Measurements from ENCODE around the gene INVS. TPM values are rescaled to one million over a fixed set of nuclear protein-coding genes. Genes with fewer than 3 reads are reported as not detected.

Gene INVS
- total and polyA plus RNA-seq, 4 donors, result 5.7 to 28.1 (median 10.0) TPM

GRCh38 chr9:100196828-100197227 is 97.8 kb downstream of the INVS start:
- no peaks in the 10 kb centered on the region for H3K27me3 ChIP-seq (ENCODE audit: control insufficient read depth in 4 of 4, insufficient read depth in 4 of 4, low read length in 3 of 4)
- H3K27ac ChIP-seq (ENCODE audit: low read depth in 1 of 2, low read length in 2 of 2), result no peak overlapping the region
- TF ChIP-seq REST (IDR thresholded peaks at IDR 0.05) (no peak), FOXA1 (IDR thresholded peaks at IDR 0.05) (no peak), SP1 (IDR thresholded peaks at IDR 0.05) (no peak), RAD21 (IDR thresholded peaks at IDR 0.05) (no peak), CTCF (IDR thresholded peaks at IDR 0.05; ENCODE audit: low read depth, low read length, missing input control) (no peak), GABPA (IDR thresholded peaks at IDR 0.05 in 1 of 2, conservative IDR thresholded peaks at IDR 0.05 in 1 of 2) (no peak), JUND (IDR thresholded peaks at IDR 0.05) (no peak), HNF4G (IDR thresholded peaks at IDR 0.05) (no peak), HNF4A (conservative IDR thresholded peaks at IDR 0.05) (no peak), RXRA (IDR thresholded peaks at IDR 0.05) (no peak), EGR1 (IDR thresholded peaks at IDR 0.05; ENCODE audit: low read depth in 2 of 2) (no peak), FOXA2 (IDR thresholded peaks at IDR 0.05) (no peak)
- H3K9ac ChIP-seq (ENCODE audit: low read depth in 1 of 2, low read length in 2 of 2), result no peak overlapping the region
- no peak for DNase-seq (ENCODE audit: low spot score)
- 76% methylated on average over 1 of the region's 1 CpG for WGBS
- no peaks in the 10 kb centered on the region for H3K9me3 ChIP-seq (ENCODE audit: control insufficient read depth in 4 of 4, low read length in 3 of 4)
- H3K4me3 ChIP-seq (ENCODE audit: low read depth in 1 of 3, low read length in 3 of 3), result no peak overlapping the region
- H3K36me3 ChIP-seq (ENCODE audit: control insufficient read depth in 4 of 4, insufficient read depth in 3 of 4, low read depth in 1 of 4, low read length in 3 of 4), result peaks cover 0 to 6% (median 0%) of the 10 kb centered on the region in 4 donors
- no peaks in the 10 kb centered on the region for H3K4me1 ChIP-seq (ENCODE audit: control insufficient read depth in 4 of 4, insufficient read depth in 4 of 4, low read length in 3 of 4)

GRCh38 chr9:100197553-100197952 is 98.5 kb downstream of the INVS start:
- TF ChIP-seq CTCF (IDR thresholded peaks at IDR 0.05; ENCODE audit: low read depth, low read length, missing input control), result no peak
- TF ChIP-seq GABPA (IDR thresholded peaks at IDR 0.05 in 1 of 2, conservative IDR thresholded peaks at IDR 0.05 in 1 of 2), result no peak
- TF ChIP-seq FOXA1 (IDR thresholded peaks at IDR 0.05), result no peak
- no peak for TF ChIP-seq NR2F2 (IDR thresholded peaks at IDR 0.05)
- TF ChIP-seq YY1 (IDR thresholded peaks at IDR 0.05), result no peak
- no peak for TF ChIP-seq HNF4G (IDR thresholded peaks at IDR 0.05)
- no peak for TF ChIP-seq REST (IDR thresholded peaks at IDR 0.05)
- TF ChIP-seq ATF3 (IDR thresholded peaks at IDR 0.05), result no peak
- TF ChIP-seq FOXA2 (IDR thresholded peaks at IDR 0.05), result no peak
- no peak for TF ChIP-seq TAF1 (conservative IDR thresholded peaks at IDR 0.05)
- TF ChIP-seq EGR1 (IDR thresholded peaks at IDR 0.05; ENCODE audit: low read depth in 2 of 2), result no peak
- TF ChIP-seq HNF4A (conservative IDR thresholded peaks at IDR 0.05), result no peak
- no peak for TF ChIP-seq JUND (IDR thresholded peaks at IDR 0.05)
- no peak for TF ChIP-seq ZBTB33 (IDR thresholded peaks at IDR 0.05)
- TF ChIP-seq MAX (IDR thresholded peaks at IDR 0.05), result no peak
- no peak for TF ChIP-seq RAD21 (IDR thresholded peaks at IDR 0.05)
- TF ChIP-seq SP1 (IDR thresholded peaks at IDR 0.05), result no peak
- no peak for TF ChIP-seq RXRA (IDR thresholded peaks at IDR 0.05)
- peaks cover 0 to 6% (median 0%) of the 10 kb centered on the region in 4 donors for H3K36me3 ChIP-seq (ENCODE audit: control insufficient read depth in 4 of 4, insufficient read depth in 3 of 4, low read depth in 1 of 4, low read length in 3 of 4)
- H3K27me3 ChIP-seq (ENCODE audit: control insufficient read depth in 4 of 4, insufficient read depth in 4 of 4, low read length in 3 of 4), result no peaks in the 10 kb centered on the region
- H3K4me3 ChIP-seq (ENCODE audit: low read depth in 1 of 3, low read length in 3 of 3), result no peak overlapping the region
- H3K9ac ChIP-seq (ENCODE audit: low read depth in 1 of 2, low read length in 2 of 2), result no peak overlapping the region
- H3K9me3 ChIP-seq (ENCODE audit: control insufficient read depth in 4 of 4, low read length in 3 of 4), result no peaks in the 10 kb centered on the region
- H3K27ac ChIP-seq (ENCODE audit: low read depth in 1 of 2, low read length in 2 of 2), result no peak overlapping the region
- H3K4me1 ChIP-seq (ENCODE audit: control insufficient read depth in 4 of 4, insufficient read depth in 4 of 4, low read length in 3 of 4), result no peaks in the 10 kb centered on the region
- DNase-seq (ENCODE audit: low spot score), result no peak

Measured in liver (tissue), 9 donors.